Measurements from ENCODE around the gene HJV.

- TF ChIP-seq EZH2 (IDR thresholded peaks at IDR 0.05; ENCODE audit: borderline replicate concordance, low read length) (no peak), CTCF (IDR thresholded peaks at IDR 0.05; ENCODE audit: low read length) (no peak)
These were observed 13.5 kb upstream of the HJV start for GRCh38 chr1:146035048-146035423.

Measured in OCI-LY1 (cell line).